ENCODE data around the gene PDE4B.
"Not testable (repeated sequence)": the region's sequence is repeated elsewhere in the genome, so short reads cannot be mapped to it uniquely, and the experiment has no call there.

PDE4B gene

GRCh38 chr1:66088787-66089186, 296.1 kb downstream of the PDE4B start:
- no peak for DNase-seq (ENCODE audit: extremely low read depth, insufficient read length)
- H3K4me3 ChIP-seq (replicated peaks; ENCODE audit: low read depth, low read length), result no peak overlapping the region
- H3K27me3 ChIP-seq (replicated peaks; ENCODE audit: control insufficient read depth, insufficient read depth, low read length), result no peaks in the 10 kb centered on the region
- H3K36me3 ChIP-seq (ENCODE audit: control insufficient read depth, insufficient read depth, low read length), result no peaks in the 10 kb centered on the region
- TF ChIP-seq, protein P1, sequence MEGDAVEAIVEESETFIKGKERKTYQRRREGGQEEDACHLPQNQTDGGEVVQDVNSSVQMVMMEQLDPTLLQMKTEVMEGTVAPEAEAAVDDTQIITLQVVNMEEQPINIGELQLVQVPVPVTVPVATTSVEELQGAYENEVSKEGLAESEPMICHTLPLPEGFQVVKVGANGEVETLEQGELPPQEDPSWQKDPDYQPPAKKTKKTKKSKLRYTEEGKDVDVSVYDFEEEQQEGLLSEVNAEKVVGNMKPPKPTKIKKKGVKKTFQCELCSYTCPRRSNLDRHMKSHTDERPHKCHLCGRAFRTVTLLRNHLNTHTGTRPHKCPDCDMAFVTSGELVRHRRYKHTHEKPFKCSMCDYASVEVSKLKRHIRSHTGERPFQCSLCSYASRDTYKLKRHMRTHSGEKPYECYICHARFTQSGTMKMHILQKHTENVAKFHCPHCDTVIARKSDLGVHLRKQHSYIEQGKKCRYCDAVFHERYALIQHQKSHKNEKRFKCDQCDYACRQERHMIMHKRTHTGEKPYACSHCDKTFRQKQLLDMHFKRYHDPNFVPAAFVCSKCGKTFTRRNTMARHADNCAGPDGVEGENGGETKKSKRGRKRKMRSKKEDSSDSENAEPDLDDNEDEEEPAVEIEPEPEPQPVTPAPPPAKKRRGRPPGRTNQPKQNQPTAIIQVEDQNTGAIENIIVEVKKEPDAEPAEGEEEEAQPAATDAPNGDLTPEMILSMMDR (IDR thresholded peaks at IDR 0.05; ENCODE audit: insufficient read depth, low read length, poor library complexity, severe bottlenecking), result no peak

GRCh38 chr1:66090859-66091457, 298.3 kb downstream of the PDE4B start:
- Histone ChIP-seq H3K4me3 (replicated peaks; ENCODE audit: low read depth, low read length) (no peak overlapping the region), H3K27me3 (replicated peaks; ENCODE audit: control insufficient read depth, insufficient read depth, low read length) (no peaks in the 10 kb centered on the region), H3K36me3 (ENCODE audit: control insufficient read depth, insufficient read depth, low read length) (no peaks in the 10 kb centered on the region)
- no peak for DNase-seq (ENCODE audit: extremely low read depth, insufficient read length)
- TF ChIP-seq, protein P1 (IDR thresholded peaks at IDR 0.05; ENCODE audit: insufficient read depth, low read length, poor library complexity, severe bottlenecking), result no peak

GRCh38 chr1:66095190-66095589, 302.5 kb downstream of the PDE4B start:
- TF ChIP-seq, protein P1 (IDR thresholded peaks at IDR 0.05; ENCODE audit: insufficient read depth, low read length, poor library complexity, severe bottlenecking), result no peak

DNA sequence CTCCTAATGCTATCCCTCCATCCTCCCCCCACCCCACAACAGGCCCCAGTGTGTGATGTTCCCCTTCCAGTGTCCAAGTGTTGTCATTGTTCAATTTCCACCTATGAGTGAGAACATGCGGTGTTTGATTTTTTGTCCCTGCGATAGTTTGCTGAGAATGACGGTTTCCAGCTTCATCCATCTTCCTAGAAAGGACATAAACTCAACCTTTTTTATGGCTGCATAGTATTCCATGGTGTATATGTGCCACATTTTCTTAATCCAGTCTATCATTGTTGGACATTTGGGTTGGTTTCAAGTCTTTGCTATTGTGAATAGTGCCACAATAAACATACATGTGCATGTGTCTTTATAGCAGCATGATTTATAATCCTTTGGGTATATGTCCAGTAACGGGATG, 308.3 kb downstream of the PDE4B start:
- H3K4me3 ChIP-seq (replicated peaks; ENCODE audit: low read depth, low read length); H3K36me3 ChIP-seq (ENCODE audit: control insufficient read depth, insufficient read depth, low read length); H3K27me3 ChIP-seq (replicated peaks; ENCODE audit: control insufficient read depth, insufficient read depth, low read length); DNase-seq (ENCODE audit: extremely low read depth, insufficient read length): not testable (repeated sequence)

More at GRCh38 chr1:66095190-66095589, 302.5 kb downstream of the PDE4B start:
- Histone ChIP-seq H3K36me3 (ENCODE audit: control insufficient read depth, insufficient read depth, low read length) (no peaks in the 10 kb centered on the region), H3K27me3 (replicated peaks; ENCODE audit: control insufficient read depth, insufficient read depth, low read length) (no peaks in the 10 kb centered on the region), H3K4me3 (replicated peaks; ENCODE audit: low read depth, low read length) (no peak overlapping the region)
- DNase-seq (ENCODE audit: extremely low read depth, insufficient read length), result no peak

DNA sequence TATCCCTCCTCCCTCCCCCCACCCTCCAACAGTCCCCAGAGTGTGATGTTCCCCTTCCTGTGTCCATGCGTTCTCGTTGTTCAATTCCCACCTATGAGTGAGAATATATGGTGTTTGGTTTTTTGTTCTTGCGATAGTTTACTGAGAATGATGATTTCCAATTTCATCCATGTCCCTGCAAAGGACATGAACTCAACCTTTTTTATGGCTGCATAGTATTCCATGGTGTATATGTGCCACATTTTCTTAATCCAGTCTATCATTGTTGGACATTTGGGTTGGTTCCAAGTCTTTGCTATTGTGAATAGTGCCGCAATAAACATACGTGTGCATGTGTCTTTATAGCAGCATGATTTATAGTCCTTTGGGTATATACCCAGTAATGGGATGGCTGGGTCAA, 311.4 kb downstream of the PDE4B start:
- DNase-seq (ENCODE audit: extremely low read depth, insufficient read length); H3K27me3 ChIP-seq (replicated peaks; ENCODE audit: control insufficient read depth, insufficient read depth, low read length); H3K4me3 ChIP-seq (replicated peaks; ENCODE audit: low read depth, low read length); H3K36me3 ChIP-seq (ENCODE audit: control insufficient read depth, insufficient read depth, low read length): not testable (repeated sequence)

GRCh38 chr1:66108624-66109023, 315.9 kb downstream of the PDE4B start:
- H3K4me3 ChIP-seq (replicated peaks; ENCODE audit: low read depth, low read length), result no peak overlapping the region
- TF ChIP-seq, protein P1 (IDR thresholded peaks at IDR 0.05; ENCODE audit: insufficient read depth, low read length, poor library complexity, severe bottlenecking), result no peak
- H3K27me3 ChIP-seq (replicated peaks; ENCODE audit: control insufficient read depth, insufficient read depth, low read length), result no peaks in the 10 kb centered on the region
- no peaks in the 10 kb centered on the region for H3K36me3 ChIP-seq (ENCODE audit: control insufficient read depth, insufficient read depth, low read length)
- no peak for DNase-seq (ENCODE audit: extremely low read depth, insufficient read length)
